K562 (cell line): ENCODE measurements around the gene PEX10. TPM values are rescaled to one million over a fixed set of nuclear protein-coding genes. Genes with fewer than 3 reads are reported as not detected.

ENCODE experiments used
- ARID3B ChIP-seq: fragments of 250-450 bp; sonication (Bioruptor Pico); IDR thresholded peaks from 2 replicates; pipeline ENCODE4 v1.4.0; 2020; ENCODE audit warnings: borderline replicate concordance
- ELF1 ChIP-seq: fragments of 200-800 bp; sonication (Bioruptor generic); IDR thresholded peaks from 2 replicates; pipeline ENCODE4 v1.6.1; 2016; ENCODE audit warnings: missing genetic modification characterization, missing compliant biosample characterization
- HMGN3 ChIP-seq: IDR thresholded peaks from 2 replicates; pipeline ENCODE4 v1.6.1; 2011; ENCODE audit warnings: borderline replicate concordance, low read depth, mild to moderate bottlenecking, mixed read lengths, low read length; ENCODE audit not compliant: insufficient read length; ENCODE audit errors: extremely low read depth
- MAFF ChIP-seq: IDR thresholded peaks from 2 replicates; pipeline ENCODE4 v1.6.1; 2012; ENCODE audit warnings: low read length, improper control_type of control experiment
- PBX2 ChIP-seq, 2 experiments: IDR thresholded peaks in 1 of 2; conservative IDR thresholded peaks in 1 of 2; 2 replicates each; pipeline ENCODE4 v1.6.1; 2016; ENCODE audit warnings: low read depth in 2 of 2, mild to moderate bottlenecking in 1 of 2, missing compliant biosample characterization in 1 of 2, missing genetic modification characterization in 1 of 2, moderate library complexity in 1 of 2
- ZFP36 ChIP-seq: fragments of 150-350 bp; IDR thresholded peaks from 2 replicates; pipeline ENCODE4 v1.6.1; 2018; ENCODE audit warnings: low read length, low read depth; ENCODE audit not compliant: partially characterized antibody
- ZKSCAN3 ChIP-seq: fragments of 250-450 bp; sonication (Bioruptor Pico); IDR thresholded peaks from 2 replicates; pipeline ENCODE4 v1.4.0; 2020
- ZNF140 ChIP-seq: fragments of 250-450 bp; sonication (Bioruptor Pico); IDR thresholded peaks from 2 replicates; pipeline ENCODE4 v1.8.0; 2021; ENCODE audit warnings: moderate library complexity, mild to moderate bottlenecking, inconsistent platforms
- ZNF778 ChIP-seq: fragments of 450-650 bp; formaldehyde crosslinking; IDR thresholded peaks from 2 replicates; pipeline ENCODE4 v1.4.0; 2020; ENCODE audit warnings: mild to moderate bottlenecking, moderate library complexity
- polyA plus RNA-seq, 8 experiments: library from polyadenylated mRNA; depleted of rRNA in 4 of 8; stranded (reverse) in 5 of 8; unstranded in 3 of 8; fragments of >200 nt; fragmentation: Nextera tagmentation in 2 of 8; fragmentation: Illumina TruSeq in 1 of 8; extraction: Ambion mirVana in 2 of 8; extraction: Trizol in 1 of 8; gene quantifications; 2 replicates each; pipeline versions ENCODE4 v1.2.1 to v1.2.3, GENCODE V29; 2011 to 2014; ENCODE audit warnings: inconsistent platforms in 1 of 8, missing spikeins in 1 of 8
- total RNA-seq, 7 experiments: library from RNA; depleted of rRNA in 6 of 7; stranded (reverse); fragments of >200 nt in 6 of 7; fragmentation: Illumina TruSeq in 2 of 7; extraction: Trizol in 2 of 7; gene quantifications; 2 replicates each; pipeline versions ENCODE4 v1.2.1 to v1.2.3, GENCODE V29; 2011 to 2021; ENCODE audit warnings: low replicate concordance in 1 of 7
- TF ChIP-seq, protein P1 (sequence below): fragments of 200-800 bp; sonication (Bioruptor generic); IDR thresholded peaks from 2 replicates; pipeline ENCODE4 v1.6.1; 2017; ENCODE audit warnings: missing genetic modification characterization, missing compliant biosample characterization
- TF ChIP-seq, protein P2 (sequence below): fragments of 250-450 bp; sonication (Bioruptor Pico); IDR thresholded peaks from 2 replicates; pipeline ENCODE4 v1.4.0; 2020; ENCODE audit warnings: mild to moderate bottlenecking, moderate library complexity
- TF ChIP-seq, protein P3 (sequence below): sonication (generic); formaldehyde crosslinking; IDR thresholded peaks from 2 replicates; pipeline ENCODE4 v1.8.1; 2023; ENCODE audit warnings: missing genetic modification reagents, mild to moderate bottlenecking, borderline replicate concordance

Gene PEX10
- total and polyA plus RNA-seq, 9 of the 15 experiments (the other 6 are each of a cell fraction or from before 2014, with no cell fraction given) = 0.03 to 26.2 (median 8.7) TPM

- TF ChIP-seq ARID3B (CRISPR knock-in tag) (no peak), ZFP36 (no peak), HMGN3 (peak; percentile 72), ZKSCAN3 (no peak), PBX2 (CRISPR knock-in tag; IDR thresholded peaks at IDR 0.05; ENCODE audit: low read depth) (no peak), PBX2 (tag; conservative IDR thresholded peaks at IDR 0.05; ENCODE audit: low read depth) (no peak), ZNF140 (no peak), ZNF778 (CRISPR knock-in tag) (no peak), MAFF (no peak), ELF1 (tag) (peak; percentile 90)
- TF ChIP-seq, protein P1, sequence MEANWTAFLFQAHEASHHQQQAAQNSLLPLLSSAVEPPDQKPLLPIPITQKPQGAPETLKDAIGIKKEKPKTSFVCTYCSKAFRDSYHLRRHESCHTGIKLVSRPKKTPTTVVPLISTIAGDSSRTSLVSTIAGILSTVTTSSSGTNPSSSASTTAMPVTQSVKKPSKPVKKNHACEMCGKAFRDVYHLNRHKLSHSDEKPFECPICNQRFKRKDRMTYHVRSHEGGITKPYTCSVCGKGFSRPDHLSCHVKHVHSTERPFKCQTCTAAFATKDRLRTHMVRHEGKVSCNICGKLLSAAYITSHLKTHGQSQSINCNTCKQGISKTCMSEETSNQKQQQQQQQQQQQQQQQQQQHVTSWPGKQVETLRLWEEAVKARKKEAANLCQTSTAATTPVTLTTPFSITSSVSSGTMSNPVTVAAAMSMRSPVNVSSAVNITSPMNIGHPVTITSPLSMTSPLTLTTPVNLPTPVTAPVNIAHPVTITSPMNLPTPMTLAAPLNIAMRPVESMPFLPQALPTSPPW (CRISPR knock-in tag) = peak; percentile 90
- TF ChIP-seq, protein P2, sequence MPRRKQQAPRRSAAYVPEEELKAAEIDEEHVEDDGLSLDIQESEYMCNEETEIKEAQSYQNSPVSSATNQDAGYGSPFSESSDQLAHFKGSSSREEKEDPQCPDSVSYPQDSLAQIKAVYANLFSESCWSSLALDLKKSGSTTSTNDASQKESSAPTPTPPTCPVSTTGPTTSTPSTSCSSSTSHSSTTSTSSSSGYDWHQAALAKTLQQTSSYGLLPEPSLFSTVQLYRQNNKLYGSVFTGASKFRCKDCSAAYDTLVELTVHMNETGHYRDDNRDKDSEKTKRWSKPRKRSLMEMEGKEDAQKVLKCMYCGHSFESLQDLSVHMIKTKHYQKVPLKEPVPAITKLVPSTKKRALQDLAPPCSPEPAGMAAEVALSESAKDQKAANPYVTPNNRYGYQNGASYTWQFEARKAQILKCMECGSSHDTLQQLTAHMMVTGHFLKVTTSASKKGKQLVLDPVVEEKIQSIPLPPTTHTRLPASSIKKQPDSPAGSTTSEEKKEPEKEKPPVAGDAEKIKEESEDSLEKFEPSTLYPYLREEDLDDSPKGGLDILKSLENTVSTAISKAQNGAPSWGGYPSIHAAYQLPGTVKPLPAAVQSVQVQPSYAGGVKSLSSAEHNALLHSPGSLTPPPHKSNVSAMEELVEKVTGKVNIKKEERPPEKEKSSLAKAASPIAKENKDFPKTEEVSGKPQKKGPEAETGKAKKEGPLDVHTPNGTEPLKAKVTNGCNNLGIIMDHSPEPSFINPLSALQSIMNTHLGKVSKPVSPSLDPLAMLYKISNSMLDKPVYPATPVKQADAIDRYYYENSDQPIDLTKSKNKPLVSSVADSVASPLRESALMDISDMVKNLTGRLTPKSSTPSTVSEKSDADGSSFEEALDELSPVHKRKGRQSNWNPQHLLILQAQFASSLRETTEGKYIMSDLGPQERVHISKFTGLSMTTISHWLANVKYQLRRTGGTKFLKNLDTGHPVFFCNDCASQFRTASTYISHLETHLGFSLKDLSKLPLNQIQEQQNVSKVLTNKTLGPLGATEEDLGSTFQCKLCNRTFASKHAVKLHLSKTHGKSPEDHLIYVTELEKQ = no peak
- TF ChIP-seq, protein P3, sequence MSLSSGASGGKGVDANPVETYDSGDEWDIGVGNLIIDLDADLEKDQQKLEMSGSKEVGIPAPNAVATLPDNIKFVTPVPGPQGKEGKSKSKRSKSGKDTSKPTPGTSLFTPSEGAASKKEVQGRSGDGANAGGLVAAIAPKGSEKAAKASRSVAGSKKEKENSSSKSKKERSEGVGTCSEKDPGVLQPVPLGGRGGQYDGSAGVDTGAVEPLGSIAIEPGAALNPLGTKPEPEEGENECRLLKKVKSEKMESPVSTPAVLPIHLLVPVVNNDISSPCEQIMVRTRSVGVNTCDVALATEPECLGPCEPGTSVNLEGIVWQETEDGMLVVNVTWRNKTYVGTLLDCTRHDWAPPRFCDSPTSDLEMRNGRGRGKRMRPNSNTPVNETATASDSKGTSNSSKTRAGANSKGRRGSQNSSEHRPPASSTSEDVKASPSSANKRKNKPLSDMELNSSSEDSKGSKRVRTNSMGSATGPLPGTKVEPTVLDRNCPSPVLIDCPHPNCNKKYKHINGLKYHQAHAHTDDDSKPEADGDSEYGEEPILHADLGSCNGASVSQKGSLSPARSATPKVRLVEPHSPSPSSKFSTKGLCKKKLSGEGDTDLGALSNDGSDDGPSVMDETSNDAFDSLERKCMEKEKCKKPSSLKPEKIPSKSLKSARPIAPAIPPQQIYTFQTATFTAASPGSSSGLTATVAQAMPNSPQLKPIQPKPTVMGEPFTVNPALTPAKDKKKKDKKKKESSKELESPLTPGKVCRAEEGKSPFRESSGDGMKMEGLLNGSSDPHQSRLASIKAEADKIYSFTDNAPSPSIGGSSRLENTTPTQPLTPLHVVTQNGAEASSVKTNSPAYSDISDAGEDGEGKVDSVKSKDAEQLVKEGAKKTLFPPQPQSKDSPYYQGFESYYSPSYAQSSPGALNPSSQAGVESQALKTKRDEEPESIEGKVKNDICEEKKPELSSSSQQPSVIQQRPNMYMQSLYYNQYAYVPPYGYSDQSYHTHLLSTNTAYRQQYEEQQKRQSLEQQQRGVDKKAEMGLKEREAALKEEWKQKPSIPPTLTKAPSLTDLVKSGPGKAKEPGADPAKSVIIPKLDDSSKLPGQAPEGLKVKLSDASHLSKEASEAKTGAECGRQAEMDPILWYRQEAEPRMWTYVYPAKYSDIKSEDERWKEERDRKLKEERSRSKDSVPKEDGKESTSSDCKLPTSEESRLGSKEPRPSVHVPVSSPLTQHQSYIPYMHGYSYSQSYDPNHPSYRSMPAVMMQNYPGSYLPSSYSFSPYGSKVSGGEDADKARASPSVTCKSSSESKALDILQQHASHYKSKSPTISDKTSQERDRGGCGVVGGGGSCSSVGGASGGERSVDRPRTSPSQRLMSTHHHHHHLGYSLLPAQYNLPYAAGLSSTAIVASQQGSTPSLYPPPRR (CRISPR knock-in tag) = no peak
Measured at GRCh38 chr1:2412395-2412772, at the start of gene PEX10 (continued).
